GM12878 (cell line): Measurements from ENCODE around the gene RGS6. TPM values are rescaled to one million over a fixed set of nuclear protein-coding genes. Genes with fewer than 3 reads are reported as not detected.

Experiments
- CHD1 ChIP-seq: IDR thresholded peaks from 2 replicates; pipeline ENCODE4 v1.6.1; 2012; ENCODE audit warnings: low read depth, low read length, improper control_type of control experiment
- EGR1 ChIP-seq, 2 experiments: IDR thresholded peaks; 1 replicate in 1 of 2; 2 replicates in 1 of 2; pipeline ENCODE4 v1.6.1; 2011 to 2012; ENCODE audit warnings: low read depth in 2 of 2, low read length in 2 of 2, borderline replicate concordance in 1 of 2, mild to moderate bottlenecking in 1 of 2, moderate library complexity in 1 of 2
- ESRRA ChIP-seq: IDR thresholded peaks from 2 replicates; pipeline ENCODE4 v1.6.1; 2012; ENCODE audit warnings: mild to moderate bottlenecking, low read length, improper control_type of control experiment
- ETV6 ChIP-seq, 2 experiments: fragments of 450-650 bp in 1 of 2; IDR thresholded peaks in 1 of 2; conservative IDR thresholded peaks in 1 of 2; 2 replicates each; pipeline ENCODE4 v1.6.1; 2014; ENCODE audit warnings: antibody characterized with exemption in 1 of 2, borderline replicate concordance in 1 of 2, low read depth in 1 of 2, mild to moderate bottlenecking in 1 of 2, moderate library complexity in 1 of 2
- GATAD2B ChIP-seq: fragments of 450-650 bp; conservative IDR thresholded peaks from 2 replicates; pipeline ENCODE4 v1.6.1; 2017; ENCODE audit warnings: low read depth, mild to moderate bottlenecking, moderate library complexity
- IKZF1 ChIP-seq: fragments of 450-650 bp; conservative IDR thresholded peaks from 2 replicates; pipeline ENCODE4 v1.6.1; 2017; ENCODE audit warnings: antibody characterized with exemption, mild to moderate bottlenecking
- JUNB ChIP-seq: IDR thresholded peaks from 2 replicates; pipeline ENCODE4 v1.6.1; 2016; ENCODE audit warnings: antibody characterized with exemption, mild to moderate bottlenecking
- NFXL1 ChIP-seq: fragments of 450-650 bp; IDR thresholded peaks from 2 replicates; pipeline ENCODE4 v1.6.1; 2017; ENCODE audit warnings: antibody characterized with exemption, mild to moderate bottlenecking, borderline replicate concordance
- NR2F1 ChIP-seq: fragments of 450-650 bp; conservative IDR thresholded peaks from 2 replicates; pipeline ENCODE4 v1.6.1; 2017; ENCODE audit warnings: mild to moderate bottlenecking
- SP1 ChIP-seq: IDR thresholded peaks from one replicate; pipeline ENCODE4 v1.6.1; 2011; ENCODE audit warnings: low read depth, low read length
- SPI1 ChIP-seq: IDR thresholded peaks from 2 replicates; pipeline ENCODE4 v1.6.1; 2011; ENCODE audit warnings: low read depth, mild to moderate bottlenecking, low read length, moderate library complexity, borderline replicate concordance; ENCODE audit not compliant: insufficient read depth
- ZBTB4 ChIP-seq: fragments of 450-650 bp; formaldehyde crosslinking; IDR thresholded peaks from 2 replicates; pipeline ENCODE4 v1.4.0; 2022; ENCODE audit warnings: mild to moderate bottlenecking, moderate library complexity
- ZNF217 ChIP-seq: fragments of 450-650 bp; IDR thresholded peaks from 2 replicates; pipeline ENCODE4 v1.6.1; 2017; ENCODE audit warnings: antibody characterized with exemption, mild to moderate bottlenecking
- polyA plus RNA-seq, 11 experiments: library from polyadenylated mRNA; depleted of rRNA in 4 of 11; unstranded in 6 of 11; stranded (reverse) in 5 of 11; fragments of >200 nt; fragmentation: Nextera tagmentation in 4 of 11; fragmentation: Illumina TruSeq in 1 of 11; extraction: Ambion mirVana in 4 of 11; extraction: Trizol in 1 of 11; gene quantifications; 1 replicate in 1 of 11; 2 replicates in 10 of 11; pipeline versions ENCODE4 v1.2.1 to v1.2.3, GENCODE V29; 2011 to 2016; ENCODE audit warnings: inconsistent platforms in 2 of 11, missing spikeins in 2 of 11, low read depth in 1 of 11
- total RNA-seq, 4 experiments: library from RNA; depleted of rRNA in 3 of 4; stranded (reverse); fragments of >200 nt in 3 of 4; fragmentation: Illumina TruSeq in 1 of 4; extraction: Trizol in 1 of 4; gene quantifications; 2 replicates each; pipeline versions ENCODE4 v1.2.1 to v1.2.3, GENCODE V29; 2013 to 2021
- TF ChIP-seq, protein P1 (sequence below): IDR thresholded peaks from 2 replicates; pipeline ENCODE4 v1.6.1; 2012; ENCODE audit warnings: low read depth, low read length, improper control_type of control experiment

RGS6 gene
- total and polyA plus RNA-seq, 10 of the 15 experiments (the other 5 are each of a cell fraction or from before 2014, with no cell fraction given) = 3.9 to 18.1 (median 12.4) TPM

DNA sequence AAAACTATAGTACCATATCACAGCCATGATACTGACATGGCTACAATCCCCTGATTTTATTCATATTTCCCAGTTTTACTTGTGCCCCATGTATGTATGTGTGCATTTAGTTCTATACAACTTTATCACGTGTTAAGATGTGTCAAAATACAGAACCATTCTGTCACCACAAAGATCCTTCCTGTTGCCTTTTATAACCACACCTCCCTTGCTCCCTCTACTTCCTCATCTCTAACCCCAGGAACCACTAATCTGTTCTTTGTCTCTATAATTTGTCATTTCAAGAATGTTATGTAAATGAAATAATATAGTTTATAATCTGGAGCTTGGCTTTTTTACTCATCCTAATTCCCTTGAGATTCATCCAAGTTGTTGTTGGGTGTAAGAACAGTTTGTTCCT, 603.3 kb downstream of the RGS6 start (continued):
- TF ChIP-seq ZBTB4 (CRISPR knock-in tag) (no peak), CHD1 (no peak), ESRRA (no peak), GATAD2B (no peak), ETV6 (conservative IDR thresholded peaks at IDR 0.05 in 1 of 2, IDR thresholded peaks at IDR 0.05 in 1 of 2; ENCODE audit: borderline replicate concordance in 1 of 2, low read depth in 1 of 2) (peak in 1 of 2 experiments; percentile 38; a peak in 1 of 4 replicates), EGR1 (IDR thresholded peaks at IDR 0.05; ENCODE audit: borderline replicate concordance in 1 of 2, low read depth in 2 of 2, low read length in 2 of 2) (no peak), SPI1 (peak; percentile 37; the same call in 1 of the 2 replicates), IKZF1 (peak; percentile 52; the same call in 1 of the 2 replicates), SP1 (no peak), NR2F1 (peak; percentile 68; the same call in 1 of the 2 replicates), ZNF217 (peak; percentile 89; the same call in 1 of the 2 replicates), JUNB (peak; percentile 76), NFXL1 (no peak)
- TF ChIP-seq, protein P1, sequence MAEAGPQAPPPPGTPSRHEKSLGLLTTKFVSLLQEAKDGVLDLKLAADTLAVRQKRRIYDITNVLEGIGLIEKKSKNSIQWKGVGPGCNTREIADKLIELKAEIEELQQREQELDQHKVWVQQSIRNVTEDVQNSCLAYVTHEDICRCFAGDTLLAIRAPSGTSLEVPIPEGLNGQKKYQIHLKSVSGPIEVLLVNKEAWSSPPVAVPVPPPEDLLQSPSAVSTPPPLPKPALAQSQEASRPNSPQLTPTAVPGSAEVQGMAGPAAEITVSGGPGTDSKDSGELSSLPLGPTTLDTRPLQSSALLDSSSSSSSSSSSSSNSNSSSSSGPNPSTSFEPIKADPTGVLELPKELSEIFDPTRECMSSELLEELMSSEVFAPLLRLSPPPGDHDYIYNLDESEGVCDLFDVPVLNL = no peak
